Measurements from ENCODE around the gene VIM. TPM values are rescaled to one million over a fixed set of nuclear protein-coding genes. Genes with fewer than 3 reads are reported as not detected.
"Not testable (repeated sequence)": the region's sequence is repeated elsewhere in the genome, so short reads cannot be mapped to it uniquely, and the experiment has no call there.

Gene VIM
- total RNA-seq, 1 donor from 2014 or later, result 3,974 TPM

DNA sequence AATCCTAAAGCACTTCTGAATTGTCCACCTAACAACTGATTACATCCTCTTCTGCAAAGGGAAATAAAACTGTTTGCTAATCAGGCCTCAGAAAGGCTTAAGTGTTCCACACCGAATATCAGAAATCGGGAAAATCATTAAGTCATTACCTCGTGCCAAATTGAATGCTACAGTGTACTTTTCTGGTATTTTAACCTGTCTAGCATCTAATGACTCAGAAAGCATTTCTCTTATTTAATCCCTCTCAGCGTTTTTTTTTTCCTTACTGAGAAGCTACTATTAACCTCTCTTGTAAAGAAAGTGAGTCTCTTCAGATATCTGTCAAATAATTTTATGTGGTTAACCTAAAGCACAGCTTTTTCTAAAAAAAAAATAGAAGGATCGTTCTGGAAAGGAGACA, 28.6 kb downstream of the VIM start:
- DNase-seq (ENCODE audit: low read depth), result no peak

- peak; percentile 67 for DNase-seq (ENCODE audit: low read depth)
Observed at GRCh38 chr10:17257466-17258321, 29.7 kb downstream of the VIM start.

DNA sequence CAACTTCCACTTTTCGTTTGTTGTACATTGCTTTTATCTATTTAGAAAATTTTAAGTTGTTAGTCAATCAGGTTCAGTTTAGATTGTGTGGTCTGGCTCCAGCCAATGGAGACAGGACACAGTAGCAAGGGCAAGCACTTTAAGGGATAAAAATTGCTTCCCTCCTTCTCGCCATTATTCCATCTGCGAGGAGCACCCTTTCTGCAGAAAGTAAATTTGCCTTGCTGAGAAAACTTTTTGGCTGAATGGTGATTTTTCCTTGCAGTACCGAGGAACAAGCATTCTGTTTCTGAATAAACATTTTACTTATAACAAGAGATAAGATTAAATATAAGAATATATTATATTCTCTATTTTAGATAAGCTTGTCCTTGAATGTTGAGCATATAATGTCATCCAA, 34.5 kb downstream of the VIM start:
- no peak for DNase-seq (ENCODE audit: low read depth)

GRCh38 chr10:17263580-17263979, 35.5 kb downstream of the VIM start:
- no peak for DNase-seq (ENCODE audit: low read depth)

GRCh38 chr10:17265468-17265867, 37.4 kb downstream of the VIM start:
- DNase-seq (ENCODE audit: low read depth), result no peak

- not testable (repeated sequence) for DNase-seq (ENCODE audit: low read depth)
Observed at GRCh38 chr10:17266549-17266948, 38.5 kb downstream of the VIM start.

DNA sequence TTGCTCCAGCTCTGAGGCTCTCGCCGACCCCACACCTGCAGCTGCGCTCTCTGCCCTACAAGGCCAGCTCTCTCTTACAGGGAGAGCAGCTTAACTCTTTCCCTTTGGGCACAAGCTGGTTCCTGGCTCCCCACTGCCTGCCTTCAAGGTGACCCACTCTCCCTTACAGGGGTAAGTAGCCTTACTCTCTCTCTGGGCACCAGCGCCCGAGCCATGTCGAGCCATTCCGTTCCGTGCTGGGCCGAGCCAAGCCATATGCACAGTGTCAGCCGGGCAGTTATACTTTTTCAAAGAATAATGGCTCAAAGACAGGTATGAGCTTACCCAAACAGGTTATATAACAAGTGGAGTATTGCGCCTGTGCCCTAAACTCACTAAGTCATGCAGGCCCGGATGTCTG, 44.6 kb downstream of the VIM start:
- no peak for DNase-seq (ENCODE audit: low read depth)

DNA sequence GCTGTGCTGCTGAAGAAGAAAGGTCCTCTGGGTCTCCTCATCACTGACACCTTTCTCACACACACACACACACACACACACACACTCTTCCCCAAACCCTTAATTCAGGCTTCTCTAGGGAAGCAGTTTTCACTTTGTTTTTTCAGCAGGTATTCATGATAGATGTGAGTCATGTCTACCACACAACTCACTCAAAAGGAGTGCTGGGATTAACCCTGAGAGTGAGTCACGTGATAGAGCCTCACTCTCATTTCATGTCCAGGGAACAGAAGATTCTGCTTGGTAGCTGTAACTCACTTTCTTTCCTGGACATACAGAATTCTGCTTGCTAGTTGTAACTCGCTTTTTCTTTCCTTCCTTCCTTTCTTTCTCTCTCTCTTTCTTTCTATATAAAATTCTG, 45.4 kb downstream of the VIM start:
- peak; percentile 94 for DNase-seq (ENCODE audit: low read depth)

- no peak for DNase-seq (ENCODE audit: low read depth)
Observed at GRCh38 chr10:17276756-17277424, 48.8 kb downstream of the VIM start.

DNA sequence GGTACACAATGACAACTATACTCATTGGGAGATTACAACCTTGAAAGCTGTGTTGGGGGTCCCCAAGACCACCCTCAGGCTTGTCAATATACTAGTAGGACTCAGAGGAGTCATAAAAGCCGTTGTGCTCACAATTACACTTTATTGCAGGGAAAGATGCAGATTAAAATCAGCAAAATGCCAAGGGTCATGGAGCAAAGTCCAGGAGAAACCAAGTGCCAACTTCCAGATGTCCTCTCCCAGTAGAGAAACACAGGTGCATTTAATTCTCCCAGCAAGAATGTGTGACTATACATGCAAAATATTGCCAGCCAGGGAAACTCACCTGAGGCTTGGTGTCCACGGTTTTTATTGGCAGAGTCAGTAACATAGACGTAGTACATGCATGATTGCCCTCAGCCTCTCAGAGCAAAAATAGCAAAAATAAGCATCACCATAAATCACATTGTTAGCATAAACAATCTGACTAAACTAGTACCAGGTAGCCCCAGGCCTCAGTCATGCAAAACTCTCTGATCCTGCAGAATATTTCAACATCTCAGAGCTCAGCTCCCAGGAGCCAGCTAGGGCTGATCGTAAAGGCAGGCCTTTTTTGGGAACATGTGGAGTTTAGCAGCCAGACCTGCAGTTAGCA, 50.7 kb downstream of the VIM start:
- DNase-seq (ENCODE audit: low read depth), result peak; percentile 85

DNA sequence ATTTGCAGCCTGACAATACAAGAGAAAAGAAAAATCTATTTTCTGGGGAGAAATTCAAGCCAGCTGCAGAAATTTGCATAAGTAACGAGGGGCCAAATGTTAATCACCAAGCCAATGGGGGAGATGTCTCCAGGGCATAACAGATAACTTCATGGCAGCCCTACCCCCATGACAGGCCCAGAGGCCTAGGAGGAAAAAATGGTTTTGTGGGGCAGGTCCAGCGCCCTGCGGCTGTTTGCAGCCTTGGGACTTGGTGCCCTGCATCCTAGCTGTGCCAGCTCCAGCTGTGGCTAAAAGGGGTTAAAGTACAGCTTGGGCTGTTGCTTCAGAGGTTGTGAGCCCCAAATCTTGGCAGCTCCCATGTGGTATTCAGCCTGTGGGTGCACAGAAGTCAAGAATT, 54.3 kb downstream of the VIM start:
- no peak for DNase-seq (ENCODE audit: low read depth)

DNA sequence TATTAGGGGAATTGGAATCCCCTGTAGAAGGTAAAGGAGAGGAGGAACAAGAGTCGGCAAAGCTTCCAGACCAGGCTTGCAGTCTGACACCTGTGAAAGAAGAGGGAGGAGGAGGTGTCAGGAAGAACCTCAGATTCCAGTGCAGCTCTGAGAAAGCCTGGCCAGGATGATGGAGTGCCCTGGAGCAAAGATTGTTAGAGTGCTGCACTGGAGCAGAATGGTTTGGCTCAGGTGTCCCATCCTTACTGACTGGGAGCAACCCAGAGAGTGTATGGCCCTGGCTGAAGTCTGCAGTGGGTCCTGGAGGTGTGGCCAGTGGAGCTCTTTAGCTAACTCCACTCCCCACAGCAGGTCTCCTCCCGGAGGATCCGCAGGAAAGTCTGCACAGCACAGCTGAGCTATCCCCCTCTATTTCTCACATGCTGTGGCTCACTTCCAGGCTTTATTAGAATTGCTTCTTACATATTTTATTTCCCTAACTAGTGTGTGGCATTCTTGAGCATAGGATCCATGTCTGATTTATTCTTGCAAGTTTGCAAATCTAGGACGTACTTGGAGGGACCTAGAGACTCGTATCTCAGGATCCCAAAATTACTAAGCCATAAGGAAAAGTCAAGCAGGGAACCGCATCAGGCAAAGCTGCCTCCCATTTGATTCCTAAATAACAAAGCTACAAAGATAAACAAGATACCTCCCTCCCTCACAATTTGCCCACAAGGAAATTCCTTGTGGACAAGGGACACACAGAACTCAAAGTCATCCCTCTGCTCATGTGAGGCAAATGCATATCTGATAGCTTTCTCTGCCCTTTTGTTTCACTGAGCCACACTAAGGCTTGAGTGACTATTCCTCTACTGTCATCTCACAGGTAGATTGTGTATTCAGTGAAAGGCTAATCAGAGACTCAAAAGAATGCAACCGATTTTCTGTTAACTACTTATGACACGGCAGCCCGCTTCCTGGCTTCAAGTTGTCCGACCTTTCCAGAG, 58.8 kb downstream of the VIM start:
- no peak for DNase-seq (ENCODE audit: low read depth)

Other genes with a start within 250 kb of the VIM start
- 0.35 and 4.0 TPM in 2 replicates for gene CUBN, start 98.4 kb upstream of the VIM start, total RNA-seq
- 5.2 and 6.1 TPM in 2 replicates for gene TRDMT1, start 26.6 kb upstream of the VIM start, total RNA-seq
- gene ST8SIA6, start 226.4 kb downstream of the VIM start, total RNA-seq, result 0.17 and 0.20 TPM in 2 replicates